Brain microvascular endothelial cell (primary cell): Measurements from ENCODE around the gene KRT9.
"Not testable (repeated sequence)": the region's sequence is repeated elsewhere in the genome, so short reads cannot be mapped to it uniquely, and the experiment has no call there.

Experiments used
- DNase-seq: peaks from one replicate; pipeline ENCODE4 v3.0.0-alpha.2; 2020
- H3K27ac ChIP-seq: fragments of 250-450 bp; sonication (Bioruptor Pico); 2 replicates; pipeline ENCODE4 v1.5.1; 2020; ENCODE audit warnings: mild to moderate bottlenecking, moderate library complexity
- H3K27me3 ChIP-seq: fragments of 250-450 bp; sonication (Bioruptor Pico); replicated peaks from 2 replicates; pipeline ENCODE4 v1.5.1; 2020; ENCODE audit warnings: mild to moderate bottlenecking
- H3K36me3 ChIP-seq: fragments of 250-450 bp; sonication (Bioruptor Pico); replicated peaks from 2 replicates; pipeline ENCODE4 v1.5.1; 2020; ENCODE audit warnings: mild to moderate bottlenecking
- H3K4me3 ChIP-seq: 2 replicates; pipeline ENCODE4 v1.5.1; 2011; ENCODE audit warnings: low read depth, mild to moderate bottlenecking, control low read depth, low read length, moderate library complexity
- CTCF ChIP-seq: IDR thresholded peaks from 2 replicates; pipeline ENCODE4 v1.5.1; 2011; ENCODE audit warnings: low read depth, mild to moderate bottlenecking, moderate library complexity, low read length, control low read depth, inconsistent platforms; ENCODE audit errors: missing control alignments
- in situ Hi-C: cut with HindIII; loops from 2 replicates; pipeline ENCODE4 v1.10.0; 2017; ENCODE audit warnings: low sequenced_read_pairs, low pct_ligation_motif_present

Gene KRT9, protein sequence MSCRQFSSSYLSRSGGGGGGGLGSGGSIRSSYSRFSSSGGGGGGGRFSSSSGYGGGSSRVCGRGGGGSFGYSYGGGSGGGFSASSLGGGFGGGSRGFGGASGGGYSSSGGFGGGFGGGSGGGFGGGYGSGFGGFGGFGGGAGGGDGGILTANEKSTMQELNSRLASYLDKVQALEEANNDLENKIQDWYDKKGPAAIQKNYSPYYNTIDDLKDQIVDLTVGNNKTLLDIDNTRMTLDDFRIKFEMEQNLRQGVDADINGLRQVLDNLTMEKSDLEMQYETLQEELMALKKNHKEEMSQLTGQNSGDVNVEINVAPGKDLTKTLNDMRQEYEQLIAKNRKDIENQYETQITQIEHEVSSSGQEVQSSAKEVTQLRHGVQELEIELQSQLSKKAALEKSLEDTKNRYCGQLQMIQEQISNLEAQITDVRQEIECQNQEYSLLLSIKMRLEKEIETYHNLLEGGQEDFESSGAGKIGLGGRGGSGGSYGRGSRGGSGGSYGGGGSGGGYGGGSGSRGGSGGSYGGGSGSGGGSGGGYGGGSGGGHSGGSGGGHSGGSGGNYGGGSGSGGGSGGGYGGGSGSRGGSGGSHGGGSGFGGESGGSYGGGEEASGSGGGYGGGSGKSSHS

GRCh38 chr17:41571561-41572434 lies at the start of gene KRT9:
KRT9 (minus strand) TSS chr17:41572059; CDS start chr17:41571992, 67 bp downstream.
- in situ Hi-C loops = no loop called here
- no peak for TF ChIP-seq CTCF
- peaks cover 9% of the 10 kb centered on the region for H3K27me3 ChIP-seq
- no peaks in the 10 kb centered on the region for H3K36me3 ChIP-seq
- no peak within 1 kb of the TSS for H3K4me3 ChIP-seq
- no peak for DNase-seq
- no peak within 1 kb of the TSS for H3K27ac ChIP-seq

DNA sequence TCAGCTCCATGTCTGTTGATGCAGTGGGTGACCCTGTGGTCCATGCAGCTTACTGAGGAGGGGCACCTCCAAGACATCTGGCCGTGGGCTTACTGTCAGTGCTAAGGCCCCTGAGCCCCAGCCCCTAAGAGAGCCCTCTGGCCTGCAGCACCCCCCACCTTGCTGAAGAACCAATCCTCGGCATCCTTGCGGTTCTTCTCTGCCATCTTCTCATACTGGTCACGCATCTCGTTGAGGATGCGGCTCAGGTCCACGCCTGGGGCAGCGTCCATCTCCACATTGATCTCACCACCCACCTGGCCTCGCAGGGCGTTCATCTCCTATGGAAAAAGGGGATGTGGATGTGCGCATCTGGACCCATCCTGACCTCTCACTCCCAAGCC lies 49.6 kb upstream of the KRT9 start:
- in situ Hi-C loops, H3K27ac ChIP-seq, H3K4me3 ChIP-seq, H3K27me3 ChIP-seq, DNase-seq, H3K36me3 ChIP-seq: not testable (repeated sequence)

GRCh38 chr17:41620583-41621434 lies 49.0 kb upstream of the KRT9 start:
- TF ChIP-seq CTCF = no peak
- Histone ChIP-seq H3K27ac (no peak overlapping the region), H3K36me3 (no peaks in the 10 kb centered on the region), H3K27me3 (no peaks in the 10 kb centered on the region), H3K4me3 (no peak overlapping the region)
- in situ Hi-C loops = no loop called here
- DNase-seq = no peak

- H3K27ac ChIP-seq, H3K4me3 ChIP-seq, H3K36me3 ChIP-seq, H3K27me3 ChIP-seq, in situ Hi-C loops, DNase-seq: not testable (repeated sequence)
Measured at GRCh38 chr17:41619927-41620582, 48.2 kb upstream of the KRT9 start.

GRCh38 chr17:41619036-41619926 lies 47.4 kb upstream of the KRT9 start:
- Histone ChIP-seq H3K4me3 (no peak overlapping the region), H3K27ac (no peak overlapping the region), H3K36me3 (no peaks in the 10 kb centered on the region), H3K27me3 (no peaks in the 10 kb centered on the region)
- in situ Hi-C loops = no loop called here
- DNase-seq = no peak
- TF ChIP-seq CTCF = no peak
